H1 (cell line): Measurements from ENCODE around the gene CD8B2. TPM values are rescaled to one million over a fixed set of nuclear protein-coding genes. Genes with fewer than 3 reads are reported as not detected.

Experiments
- BRCA1 ChIP-seq: IDR thresholded peaks from 2 replicates; pipeline ENCODE4 v1.6.1; 2012; ENCODE audit warnings: low read depth, low read length, improper control_type of control experiment
- CHD2 ChIP-seq: IDR thresholded peaks from 2 replicates; pipeline ENCODE4 v1.6.1; 2012; ENCODE audit warnings: low read length, improper control_type of control experiment
- KDM1A ChIP-seq: fragments of 200-600, 300-600 bp; sonication (generic); IDR thresholded peaks from 2 replicates; pipeline ENCODE4 v1.7.1; 2016; ENCODE audit warnings: mild to moderate bottlenecking, low read length, borderline replicate concordance
- RBBP5 ChIP-seq: IDR thresholded peaks from 2 replicates; pipeline ENCODE4 v1.7.1; 2012; ENCODE audit warnings: low read depth, mild to moderate bottlenecking, inconsistent platforms, low read length, moderate library complexity, borderline replicate concordance
- SIN3A ChIP-seq, 2 experiments: IDR thresholded peaks in 1 of 2; conservative IDR thresholded peaks in 1 of 2; 2 replicates each; pipeline ENCODE4 v1.6.1; 2011 to 2012; ENCODE audit warnings: low read length in 2 of 2, improper control_type of control experiment in 1 of 2, low read depth in 1 of 2, mild to moderate bottlenecking in 1 of 2
- polyA plus RNA-seq, 7 experiments: library from polyadenylated mRNA; depleted of rRNA in 3 of 7; stranded (reverse) in 5 of 7; unstranded in 2 of 7; fragments of >200 nt in 5 of 7; fragments of 200-250 nt in 2 of 7; gene quantifications; 1 replicate in 5 of 7; 2 replicates in 1 of 7; 4 replicates in 1 of 7; pipeline versions ENCODE4 v1.2.1 to v1.2.3, GENCODE V29; 2011 to 2013; ENCODE audit warnings: missing spikeins in 2 of 7, mixed read lengths in 2 of 7
- total RNA-seq: library from RNA; stranded (reverse); fragmentation: NEBNext Ultra II Directional; extraction: Animal tissue kit (Norgen Biotek cat#: 25700); gene quantifications from 2 replicates; pipeline ENCODE4 v1.2.1, GENCODE V29; 2021
- TF ChIP-seq, protein P1 (sequence below): fragments of 300-600 bp; sonication (generic); IDR thresholded peaks from 2 replicates; pipeline ENCODE4 v1.7.1; 2012; ENCODE audit warnings: low read length, moderate library complexity, mild to moderate bottlenecking, inconsistent platforms; ENCODE audit not compliant: insufficient replicate concordance

CD8B2 gene
- total and polyA plus RNA-seq, 2 of the 8 experiments (the other 6 are each of a cell fraction or from before 2014, with no cell fraction given): 0.03 TPM; not detected in 1

DNA sequence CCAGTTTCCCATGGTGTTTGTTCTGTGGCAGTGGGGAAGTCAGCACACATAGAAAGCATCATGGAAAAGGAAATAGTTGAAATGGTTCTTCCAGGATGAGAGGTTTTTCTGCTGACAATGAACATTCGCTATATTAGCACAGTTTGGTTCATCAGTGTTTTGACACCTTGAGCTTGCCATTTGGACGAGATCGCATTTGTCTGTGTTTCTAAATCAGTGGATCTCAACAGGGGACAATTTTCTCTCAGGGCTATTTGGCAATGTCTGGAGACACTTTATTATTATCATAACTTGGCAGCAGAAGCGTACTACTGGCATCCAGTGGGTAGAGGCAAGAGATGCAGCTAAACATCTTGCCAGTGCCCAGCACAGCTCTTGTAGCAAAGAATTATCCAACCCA lies 74.6 kb downstream of the CD8B2 start (continued):
- TF ChIP-seq, protein P1, sequence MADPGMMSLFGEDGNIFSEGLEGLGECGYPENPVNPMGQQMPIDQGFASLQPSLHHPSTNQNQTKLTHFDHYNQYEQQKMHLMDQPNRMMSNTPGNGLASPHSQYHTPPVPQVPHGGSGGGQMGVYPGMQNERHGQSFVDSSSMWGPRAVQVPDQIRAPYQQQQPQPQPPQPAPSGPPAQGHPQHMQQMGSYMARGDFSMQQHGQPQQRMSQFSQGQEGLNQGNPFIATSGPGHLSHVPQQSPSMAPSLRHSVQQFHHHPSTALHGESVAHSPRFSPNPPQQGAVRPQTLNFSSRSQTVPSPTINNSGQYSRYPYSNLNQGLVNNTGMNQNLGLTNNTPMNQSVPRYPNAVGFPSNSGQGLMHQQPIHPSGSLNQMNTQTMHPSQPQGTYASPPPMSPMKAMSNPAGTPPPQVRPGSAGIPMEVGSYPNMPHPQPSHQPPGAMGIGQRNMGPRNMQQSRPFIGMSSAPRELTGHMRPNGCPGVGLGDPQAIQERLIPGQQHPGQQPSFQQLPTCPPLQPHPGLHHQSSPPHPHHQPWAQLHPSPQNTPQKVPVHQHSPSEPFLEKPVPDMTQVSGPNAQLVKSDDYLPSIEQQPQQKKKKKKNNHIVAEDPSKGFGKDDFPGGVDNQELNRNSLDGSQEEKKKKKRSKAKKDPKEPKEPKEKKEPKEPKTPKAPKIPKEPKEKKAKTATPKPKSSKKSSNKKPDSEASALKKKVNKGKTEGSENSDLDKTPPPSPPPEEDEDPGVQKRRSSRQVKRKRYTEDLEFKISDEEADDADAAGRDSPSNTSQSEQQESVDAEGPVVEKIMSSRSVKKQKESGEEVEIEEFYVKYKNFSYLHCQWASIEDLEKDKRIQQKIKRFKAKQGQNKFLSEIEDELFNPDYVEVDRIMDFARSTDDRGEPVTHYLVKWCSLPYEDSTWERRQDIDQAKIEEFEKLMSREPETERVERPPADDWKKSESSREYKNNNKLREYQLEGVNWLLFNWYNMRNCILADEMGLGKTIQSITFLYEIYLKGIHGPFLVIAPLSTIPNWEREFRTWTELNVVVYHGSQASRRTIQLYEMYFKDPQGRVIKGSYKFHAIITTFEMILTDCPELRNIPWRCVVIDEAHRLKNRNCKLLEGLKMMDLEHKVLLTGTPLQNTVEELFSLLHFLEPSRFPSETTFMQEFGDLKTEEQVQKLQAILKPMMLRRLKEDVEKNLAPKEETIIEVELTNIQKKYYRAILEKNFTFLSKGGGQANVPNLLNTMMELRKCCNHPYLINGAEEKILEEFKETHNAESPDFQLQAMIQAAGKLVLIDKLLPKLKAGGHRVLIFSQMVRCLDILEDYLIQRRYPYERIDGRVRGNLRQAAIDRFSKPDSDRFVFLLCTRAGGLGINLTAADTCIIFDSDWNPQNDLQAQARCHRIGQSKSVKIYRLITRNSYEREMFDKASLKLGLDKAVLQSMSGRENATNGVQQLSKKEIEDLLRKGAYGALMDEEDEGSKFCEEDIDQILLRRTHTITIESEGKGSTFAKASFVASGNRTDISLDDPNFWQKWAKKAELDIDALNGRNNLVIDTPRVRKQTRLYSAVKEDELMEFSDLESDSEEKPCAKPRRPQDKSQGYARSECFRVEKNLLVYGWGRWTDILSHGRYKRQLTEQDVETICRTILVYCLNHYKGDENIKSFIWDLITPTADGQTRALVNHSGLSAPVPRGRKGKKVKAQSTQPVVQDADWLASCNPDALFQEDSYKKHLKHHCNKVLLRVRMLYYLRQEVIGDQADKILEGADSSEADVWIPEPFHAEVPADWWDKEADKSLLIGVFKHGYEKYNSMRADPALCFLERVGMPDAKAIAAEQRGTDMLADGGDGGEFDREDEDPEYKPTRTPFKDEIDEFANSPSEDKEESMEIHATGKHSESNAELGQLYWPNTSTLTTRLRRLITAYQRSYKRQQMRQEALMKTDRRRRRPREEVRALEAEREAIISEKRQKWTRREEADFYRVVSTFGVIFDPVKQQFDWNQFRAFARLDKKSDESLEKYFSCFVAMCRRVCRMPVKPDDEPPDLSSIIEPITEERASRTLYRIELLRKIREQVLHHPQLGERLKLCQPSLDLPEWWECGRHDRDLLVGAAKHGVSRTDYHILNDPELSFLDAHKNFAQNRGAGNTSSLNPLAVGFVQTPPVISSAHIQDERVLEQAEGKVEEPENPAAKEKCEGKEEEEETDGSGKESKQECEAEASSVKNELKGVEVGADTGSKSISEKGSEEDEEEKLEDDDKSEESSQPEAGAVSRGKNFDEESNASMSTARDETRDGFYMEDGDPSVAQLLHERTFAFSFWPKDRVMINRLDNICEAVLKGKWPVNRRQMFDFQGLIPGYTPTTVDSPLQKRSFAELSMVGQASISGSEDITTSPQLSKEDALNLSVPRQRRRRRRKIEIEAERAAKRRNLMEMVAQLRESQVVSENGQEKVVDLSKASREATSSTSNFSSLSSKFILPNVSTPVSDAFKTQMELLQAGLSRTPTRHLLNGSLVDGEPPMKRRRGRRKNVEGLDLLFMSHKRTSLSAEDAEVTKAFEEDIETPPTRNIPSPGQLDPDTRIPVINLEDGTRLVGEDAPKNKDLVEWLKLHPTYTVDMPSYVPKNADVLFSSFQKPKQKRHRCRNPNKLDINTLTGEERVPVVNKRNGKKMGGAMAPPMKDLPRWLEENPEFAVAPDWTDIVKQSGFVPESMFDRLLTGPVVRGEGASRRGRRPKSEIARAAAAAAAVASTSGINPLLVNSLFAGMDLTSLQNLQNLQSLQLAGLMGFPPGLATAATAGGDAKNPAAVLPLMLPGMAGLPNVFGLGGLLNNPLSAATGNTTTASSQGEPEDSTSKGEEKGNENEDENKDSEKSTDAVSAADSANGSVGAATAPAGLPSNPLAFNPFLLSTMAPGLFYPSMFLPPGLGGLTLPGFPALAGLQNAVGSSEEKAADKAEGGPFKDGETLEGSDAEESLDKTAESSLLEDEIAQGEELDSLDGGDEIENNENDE: no peak
- TF ChIP-seq RBBP5 (no peak), SIN3A (conservative IDR thresholded peaks at IDR 0.05 in 1 of 2, IDR thresholded peaks at IDR 0.05 in 1 of 2; ENCODE audit: low read depth in 1 of 2, low read length in 2 of 2) (no peak), BRCA1 (no peak), CHD2 (no peak), KDM1A (no peak)
